ENCODE measurements around the gene HAGH.

DNA sequence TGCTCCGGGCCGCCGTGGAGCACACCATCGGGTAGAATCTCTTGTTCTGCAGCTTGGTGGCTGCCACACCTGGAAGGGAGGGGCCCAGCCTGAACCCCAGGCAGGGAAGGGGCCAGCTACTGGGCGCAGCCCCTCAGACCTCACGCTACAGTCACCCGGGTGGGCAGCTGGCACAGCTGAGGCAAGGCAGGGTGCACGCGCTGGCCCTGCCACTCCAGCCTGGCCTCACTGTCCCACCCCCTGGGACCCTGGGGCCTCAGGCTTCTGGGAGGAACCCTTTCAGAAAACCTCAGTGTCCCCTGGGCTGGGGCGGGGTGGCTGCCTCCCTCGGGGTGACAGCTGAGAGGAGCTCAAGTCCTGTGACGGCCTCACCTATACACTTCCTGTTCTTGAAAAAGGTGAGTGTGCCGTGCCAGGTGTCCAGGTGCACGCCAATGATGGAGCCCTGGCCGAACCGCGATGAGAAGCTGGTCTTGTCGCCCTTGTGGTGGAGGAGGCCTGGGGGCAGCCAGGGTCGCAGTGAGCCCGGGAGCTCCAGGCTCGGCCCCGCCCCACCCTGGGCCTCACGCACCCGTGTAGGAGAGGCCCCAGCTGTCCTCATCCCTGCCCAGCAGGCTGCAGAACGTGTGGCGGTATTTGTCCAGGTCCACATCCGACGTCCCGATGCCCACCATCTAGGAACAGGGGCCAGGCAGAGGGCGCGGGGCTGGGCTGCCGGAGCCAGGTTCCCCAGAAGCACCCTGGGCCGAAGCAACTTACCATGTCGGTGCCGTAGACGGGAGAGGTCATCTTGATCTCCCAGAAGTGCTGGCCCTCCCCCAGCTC is 49.0 kb downstream of the HAGH start:
- TF ChIP-seq, protein P1, sequence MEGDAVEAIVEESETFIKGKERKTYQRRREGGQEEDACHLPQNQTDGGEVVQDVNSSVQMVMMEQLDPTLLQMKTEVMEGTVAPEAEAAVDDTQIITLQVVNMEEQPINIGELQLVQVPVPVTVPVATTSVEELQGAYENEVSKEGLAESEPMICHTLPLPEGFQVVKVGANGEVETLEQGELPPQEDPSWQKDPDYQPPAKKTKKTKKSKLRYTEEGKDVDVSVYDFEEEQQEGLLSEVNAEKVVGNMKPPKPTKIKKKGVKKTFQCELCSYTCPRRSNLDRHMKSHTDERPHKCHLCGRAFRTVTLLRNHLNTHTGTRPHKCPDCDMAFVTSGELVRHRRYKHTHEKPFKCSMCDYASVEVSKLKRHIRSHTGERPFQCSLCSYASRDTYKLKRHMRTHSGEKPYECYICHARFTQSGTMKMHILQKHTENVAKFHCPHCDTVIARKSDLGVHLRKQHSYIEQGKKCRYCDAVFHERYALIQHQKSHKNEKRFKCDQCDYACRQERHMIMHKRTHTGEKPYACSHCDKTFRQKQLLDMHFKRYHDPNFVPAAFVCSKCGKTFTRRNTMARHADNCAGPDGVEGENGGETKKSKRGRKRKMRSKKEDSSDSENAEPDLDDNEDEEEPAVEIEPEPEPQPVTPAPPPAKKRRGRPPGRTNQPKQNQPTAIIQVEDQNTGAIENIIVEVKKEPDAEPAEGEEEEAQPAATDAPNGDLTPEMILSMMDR (optimal IDR thresholded peaks at IDR 0.05 in 1 of 3, IDR thresholded peaks at IDR 0.05 in 1 of 3, conservative IDR thresholded peaks at IDR 0.05 in 1 of 3; ENCODE audit: extremely low read depth in 1 of 3, insufficient read depth in 2 of 3, low read length in 3 of 3): no peak
- TF ChIP-seq EZH2 (IDR thresholded peaks at IDR 0.05; ENCODE audit: low read length): no peak
